HEK293 (cell line): ENCODE measurements around the gene IL12RB1.

ENCODE experiments used
- CTCF ChIA-PET: fragments of 350-600 bp; formaldehyde crosslinking; extraction: SDS; loops from one replicate; lab custom pipeline; 2021; ENCODE audit warnings: antibody characterized with exemption; lab: Yijun Ruan, JAX
- POLR2A ChIA-PET: fragments of 300-600 bp; formaldehyde crosslinking; extraction: SDS; loops from one replicate; lab custom pipeline; 2020; ENCODE audit warnings: antibody characterized with exemption, inconsistent platforms; lab: Yijun Ruan, JAX
- H3K27ac ChIP-seq: fragments of 200-500 bp; sonication (Bioruptor generic); 2 replicates; pipeline ENCODE4 v1.5.1; 2014; ENCODE audit warnings: low read depth, low read length, control low read depth, inconsistent platforms; ENCODE audit errors: extremely low read depth
- H3K36me3 ChIP-seq, 2 experiments: fragments of 200-500 bp in 1 of 2; sonication (Bioruptor generic) in 1 of 2; 1 replicate in 1 of 2; 2 replicates in 1 of 2; pipeline ENCODE4 v1.5.1; 2014 to 2017; ENCODE audit warnings: inconsistent platforms in 2 of 2, low read length in 2 of 2; ENCODE audit not compliant: control insufficient read depth in 2 of 2, insufficient read depth in 1 of 2
- H3K4me1 ChIP-seq: fragments of 200-500 bp; sonication (Bioruptor generic); 2 replicates; pipeline ENCODE4 v1.5.1; 2014; ENCODE audit warnings: mild to moderate bottlenecking, low read length, inconsistent platforms; ENCODE audit not compliant: control insufficient read depth, insufficient read depth
- H3K4me3 ChIP-seq: 2 replicates; pipeline ENCODE4 v1.5.1; 2011; ENCODE audit warnings: low read depth, mild to moderate bottlenecking, control low read depth, low read length, moderate library complexity
- H3K9me3 ChIP-seq: fragments of 200-500 bp; sonication (Bioruptor generic); 2 replicates; pipeline ENCODE4 v1.5.1; 2014; ENCODE audit warnings: low read depth, low read length, inconsistent platforms; ENCODE audit not compliant: control insufficient read depth, insufficient read depth
- GLIS1 ChIP-seq: fragments of 450-650 bp; formaldehyde crosslinking; IDR thresholded peaks from 2 replicates; pipeline ENCODE4 v1.5.1; 2016; ENCODE audit warnings: missing biosample characterization, missing genetic modification characterization
- HOXD13 ChIP-seq: sonication (generic); formaldehyde crosslinking; IDR thresholded peaks from 2 replicates; pipeline ENCODE4 v1.8.0; 2022; ENCODE audit warnings: missing genetic modification reagents, borderline replicate concordance
- KLF7 ChIP-seq: fragments of 450-650 bp; formaldehyde crosslinking; IDR thresholded peaks from 2 replicates; pipeline ENCODE4 v1.5.1; 2016; ENCODE audit warnings: missing biosample characterization, missing genetic modification characterization, borderline replicate concordance
- KLF8 ChIP-seq: fragments of 450-650 bp; formaldehyde crosslinking; IDR thresholded peaks from 2 replicates; pipeline ENCODE4 v1.5.1; 2016; ENCODE audit warnings: missing biosample characterization, missing genetic modification characterization
- TCF7L2 ChIP-seq: IDR thresholded peaks from 2 replicates; pipeline ENCODE4 v1.6.1; 2011; ENCODE audit warnings: low read depth, mild to moderate bottlenecking, inconsistent platforms, low read length, moderate library complexity, borderline replicate concordance
- YY2 ChIP-seq: fragments of 450-650 bp; formaldehyde crosslinking; IDR thresholded peaks from 2 replicates; pipeline ENCODE4 v1.5.1; 2016; ENCODE audit warnings: missing biosample characterization, missing genetic modification characterization
- ZBTB17 ChIP-seq: fragments of 450-650 bp; formaldehyde crosslinking; IDR thresholded peaks from 2 replicates; pipeline ENCODE4 v1.5.1; 2016; ENCODE audit warnings: missing biosample characterization, missing genetic modification characterization
- ZBTB8A ChIP-seq: fragments of 450-650 bp; formaldehyde crosslinking; IDR thresholded peaks from 2 replicates; pipeline ENCODE4 v1.5.1; 2016; ENCODE audit warnings: missing biosample characterization, missing genetic modification characterization
- ZFP3 ChIP-seq: fragments of 450-650 bp; formaldehyde crosslinking; IDR thresholded peaks from 2 replicates; pipeline ENCODE4 v1.5.1; 2016; ENCODE audit warnings: low read depth, missing biosample characterization, missing genetic modification characterization
- ZFP41 ChIP-seq: fragments of 450-650 bp; formaldehyde crosslinking; IDR thresholded peaks from 2 replicates; pipeline ENCODE4 v1.5.1; 2016; ENCODE audit warnings: missing biosample characterization, missing genetic modification characterization, borderline replicate concordance
- ZNF121 ChIP-seq: fragments of 450-650 bp; formaldehyde crosslinking; IDR thresholded peaks from 2 replicates; pipeline ENCODE4 v1.5.1; 2016; ENCODE audit warnings: missing biosample characterization, missing genetic modification characterization
- ZNF133 ChIP-seq: fragments of 450-650 bp; formaldehyde crosslinking; IDR thresholded peaks from 2 replicates; pipeline ENCODE4 v1.5.1; 2016; ENCODE audit warnings: missing biosample characterization, missing genetic modification characterization
- ZNF211 ChIP-seq: fragments of 450-650 bp; formaldehyde crosslinking; IDR thresholded peaks from 2 replicates; pipeline ENCODE4 v1.5.1; 2016; ENCODE audit warnings: low read depth, missing biosample characterization, missing genetic modification characterization
- ZNF350 ChIP-seq: fragments of 450-650 bp; formaldehyde crosslinking; IDR thresholded peaks from 2 replicates; pipeline ENCODE4 v1.5.0; 2017; ENCODE audit warnings: missing biosample characterization, mild to moderate bottlenecking, missing genetic modification characterization
- ZNF423 ChIP-seq: fragments of 450-650 bp; formaldehyde crosslinking; IDR thresholded peaks from 2 replicates; pipeline ENCODE4 v1.5.1; 2016; ENCODE audit warnings: missing biosample characterization, missing genetic modification characterization
- ZNF621 ChIP-seq: fragments of 450-650 bp; formaldehyde crosslinking; IDR thresholded peaks from 2 replicates; pipeline ENCODE4 v1.5.1; 2017; ENCODE audit warnings: missing biosample characterization, missing genetic modification characterization
- ZNF791 ChIP-seq: fragments of 450-650 bp; formaldehyde crosslinking; IDR thresholded peaks from 2 replicates; pipeline ENCODE4 v1.5.1; 2016; ENCODE audit warnings: missing biosample characterization, missing genetic modification characterization
- ZXDB ChIP-seq: fragments of 450-650 bp; formaldehyde crosslinking; IDR thresholded peaks from 2 replicates; pipeline ENCODE4 v1.5.1; 2016; ENCODE audit warnings: missing biosample characterization, missing genetic modification characterization
- TF ChIP-seq, protein P1 (sequence below): fragments of 450-650 bp; formaldehyde crosslinking; IDR thresholded peaks from 2 replicates; pipeline ENCODE4 v1.5.1; 2016; ENCODE audit warnings: missing biosample characterization, missing genetic modification characterization
- TF ChIP-seq, protein P2 (sequence below): fragments of 450-650 bp; formaldehyde crosslinking; IDR thresholded peaks from 2 replicates; pipeline ENCODE4 v1.5.1; 2016; ENCODE audit warnings: missing biosample characterization, missing genetic modification characterization
- TF ChIP-seq, protein P3 (sequence below): fragments of 450-650 bp; formaldehyde crosslinking; IDR thresholded peaks from 2 replicates; pipeline ENCODE4 v1.5.1; 2016; ENCODE audit warnings: missing biosample characterization, missing genetic modification characterization
- TF ChIP-seq, protein P4 (sequence below): fragments of 450-650 bp; IDR thresholded peaks from 2 replicates; pipeline ENCODE4 v1.5.1; 2018; ENCODE audit warnings: missing biosample characterization, missing genetic modification characterization
- TF ChIP-seq, protein P5 (sequence below): fragments of 450-650 bp; formaldehyde crosslinking; IDR thresholded peaks from 2 replicates; pipeline ENCODE4 v1.5.1; 2017; ENCODE audit warnings: missing biosample characterization, missing genetic modification characterization
- TF ChIP-seq, protein P6 (sequence below): fragments of 450-650 bp; formaldehyde crosslinking; IDR thresholded peaks from 2 replicates; pipeline ENCODE4 v1.5.1; 2016; ENCODE audit warnings: missing biosample characterization, missing genetic modification characterization, low read depth

Gene IL12RB1

DNA sequence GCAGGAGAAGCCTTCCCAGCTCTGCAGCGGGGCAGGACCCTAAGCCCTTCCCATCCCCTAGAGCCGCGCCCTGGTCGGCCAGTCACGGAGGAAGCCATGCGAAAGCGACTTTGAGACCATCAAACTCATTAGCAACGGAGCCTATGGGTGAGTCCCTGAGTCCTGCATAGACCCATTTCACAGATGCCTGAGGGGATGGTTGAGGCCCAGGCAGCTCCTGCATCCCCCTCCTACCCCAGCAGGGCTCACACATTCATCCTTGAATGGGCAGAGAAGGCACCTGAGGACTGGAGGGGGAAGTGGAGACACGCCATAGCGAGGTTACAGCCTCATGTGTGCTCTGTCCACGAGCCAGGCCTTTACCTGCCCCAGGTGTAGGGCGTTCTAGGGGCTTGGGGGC, 42.1 kb upstream of the IL12RB1 start (continued):
- TF ChIP-seq, protein P1, sequence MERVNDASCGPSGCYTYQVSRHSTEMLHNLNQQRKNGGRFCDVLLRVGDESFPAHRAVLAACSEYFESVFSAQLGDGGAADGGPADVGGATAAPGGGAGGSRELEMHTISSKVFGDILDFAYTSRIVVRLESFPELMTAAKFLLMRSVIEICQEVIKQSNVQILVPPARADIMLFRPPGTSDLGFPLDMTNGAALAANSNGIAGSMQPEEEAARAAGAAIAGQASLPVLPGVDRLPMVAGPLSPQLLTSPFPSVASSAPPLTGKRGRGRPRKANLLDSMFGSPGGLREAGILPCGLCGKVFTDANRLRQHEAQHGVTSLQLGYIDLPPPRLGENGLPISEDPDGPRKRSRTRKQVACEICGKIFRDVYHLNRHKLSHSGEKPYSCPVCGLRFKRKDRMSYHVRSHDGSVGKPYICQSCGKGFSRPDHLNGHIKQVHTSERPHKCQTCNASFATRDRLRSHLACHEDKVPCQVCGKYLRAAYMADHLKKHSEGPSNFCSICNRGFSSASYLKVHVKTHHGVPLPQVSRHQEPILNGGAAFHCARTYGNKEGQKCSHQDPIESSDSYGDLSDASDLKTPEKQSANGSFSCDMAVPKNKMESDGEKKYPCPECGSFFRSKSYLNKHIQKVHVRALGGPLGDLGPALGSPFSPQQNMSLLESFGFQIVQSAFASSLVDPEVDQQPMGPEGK (tag by site-specific recombination): no peak

DNA sequence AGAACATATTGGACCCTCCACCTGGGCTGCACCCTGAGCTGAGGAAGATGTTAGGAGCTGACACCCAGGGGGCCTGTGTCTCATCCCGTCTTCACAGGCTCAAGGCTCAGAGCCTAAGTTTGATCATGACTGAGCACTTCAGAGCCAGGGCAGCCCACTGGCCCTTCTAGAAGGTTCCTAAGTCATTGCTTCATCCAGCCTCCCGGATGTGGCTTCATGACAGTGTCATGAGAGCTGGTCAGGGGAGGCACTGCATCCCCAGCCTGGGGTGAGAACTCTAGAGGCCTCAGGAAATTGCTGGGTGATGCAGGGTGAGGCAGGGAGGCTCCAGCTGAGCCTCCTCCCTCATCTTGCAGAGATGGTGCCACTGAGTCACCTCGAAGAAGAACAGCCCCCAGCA, 41.3 kb upstream of the IL12RB1 start:
- no peak overlapping the region for H3K27ac ChIP-seq
- CTCF ChIA-PET: interaction anchor here (1.1 to 1.9 kb wide), 3 partner anchors 10 to 17 kb away, joined by 3 to 8 read pairs (median 4); no protein-coding TSS in a partner anchor
- no peaks in the 10 kb centered on the region for H3K4me1 ChIP-seq
- no peak for TF ChIP-seq ZFP3
- TF ChIP-seq ZXDB: no peak
- no peak for TF ChIP-seq YY2
- no peak for TF ChIP-seq KLF7 (tag by site-specific recombination)
- TF ChIP-seq, protein P2, sequence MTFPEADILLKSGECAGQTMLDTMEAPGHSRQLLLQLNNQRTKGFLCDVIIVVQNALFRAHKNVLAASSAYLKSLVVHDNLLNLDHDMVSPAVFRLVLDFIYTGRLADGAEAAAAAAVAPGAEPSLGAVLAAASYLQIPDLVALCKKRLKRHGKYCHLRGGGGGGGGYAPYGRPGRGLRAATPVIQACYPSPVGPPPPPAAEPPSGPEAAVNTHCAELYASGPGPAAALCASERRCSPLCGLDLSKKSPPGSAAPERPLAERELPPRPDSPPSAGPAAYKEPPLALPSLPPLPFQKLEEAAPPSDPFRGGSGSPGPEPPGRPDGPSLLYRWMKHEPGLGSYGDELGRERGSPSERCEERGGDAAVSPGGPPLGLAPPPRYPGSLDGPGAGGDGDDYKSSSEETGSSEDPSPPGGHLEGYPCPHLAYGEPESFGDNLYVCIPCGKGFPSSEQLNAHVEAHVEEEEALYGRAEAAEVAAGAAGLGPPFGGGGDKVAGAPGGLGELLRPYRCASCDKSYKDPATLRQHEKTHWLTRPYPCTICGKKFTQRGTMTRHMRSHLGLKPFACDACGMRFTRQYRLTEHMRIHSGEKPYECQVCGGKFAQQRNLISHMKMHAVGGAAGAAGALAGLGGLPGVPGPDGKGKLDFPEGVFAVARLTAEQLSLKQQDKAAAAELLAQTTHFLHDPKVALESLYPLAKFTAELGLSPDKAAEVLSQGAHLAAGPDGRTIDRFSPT (tag by site-specific recombination): no peak
- TF ChIP-seq, protein P3, sequence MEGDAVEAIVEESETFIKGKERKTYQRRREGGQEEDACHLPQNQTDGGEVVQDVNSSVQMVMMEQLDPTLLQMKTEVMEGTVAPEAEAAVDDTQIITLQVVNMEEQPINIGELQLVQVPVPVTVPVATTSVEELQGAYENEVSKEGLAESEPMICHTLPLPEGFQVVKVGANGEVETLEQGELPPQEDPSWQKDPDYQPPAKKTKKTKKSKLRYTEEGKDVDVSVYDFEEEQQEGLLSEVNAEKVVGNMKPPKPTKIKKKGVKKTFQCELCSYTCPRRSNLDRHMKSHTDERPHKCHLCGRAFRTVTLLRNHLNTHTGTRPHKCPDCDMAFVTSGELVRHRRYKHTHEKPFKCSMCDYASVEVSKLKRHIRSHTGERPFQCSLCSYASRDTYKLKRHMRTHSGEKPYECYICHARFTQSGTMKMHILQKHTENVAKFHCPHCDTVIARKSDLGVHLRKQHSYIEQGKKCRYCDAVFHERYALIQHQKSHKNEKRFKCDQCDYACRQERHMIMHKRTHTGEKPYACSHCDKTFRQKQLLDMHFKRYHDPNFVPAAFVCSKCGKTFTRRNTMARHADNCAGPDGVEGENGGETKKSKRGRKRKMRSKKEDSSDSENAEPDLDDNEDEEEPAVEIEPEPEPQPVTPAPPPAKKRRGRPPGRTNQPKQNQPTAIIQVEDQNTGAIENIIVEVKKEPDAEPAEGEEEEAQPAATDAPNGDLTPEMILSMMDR (tag by site-specific recombination): no peak
- TF ChIP-seq GLIS1: no peak
- TF ChIP-seq HOXD13: no peak
- TF ChIP-seq KLF8 (tag by site-specific recombination): no peak
- no peaks in the 10 kb centered on the region for H3K9me3 ChIP-seq
- H3K4me3 ChIP-seq: no peak overlapping the region
- POLR2A ChIA-PET: no interaction called here
- peaks cover 0 to 40% of the 10 kb centered on the region in 2 experiments; a peak in 2 of 3 replicates for H3K36me3 ChIP-seq

DNA sequence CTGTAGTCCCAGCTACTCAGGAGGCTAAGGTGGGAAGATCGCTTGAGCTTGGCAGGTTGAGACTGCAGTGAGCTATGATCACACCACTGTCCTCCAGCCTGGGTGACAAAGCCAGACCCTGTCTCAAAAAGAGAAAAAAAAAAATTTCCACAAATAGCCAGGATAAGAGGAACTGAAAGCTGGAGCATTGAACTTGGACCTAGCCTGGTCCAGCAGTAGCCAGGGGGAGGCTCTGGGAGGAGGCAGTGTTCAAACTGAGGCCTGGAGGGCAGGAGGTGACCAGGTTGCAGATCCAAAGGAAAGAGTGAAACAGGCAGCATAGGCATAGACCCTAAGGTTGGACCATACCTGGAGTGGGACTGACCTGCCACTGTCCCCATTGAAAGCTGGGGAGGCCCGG, 39.4 kb upstream of the IL12RB1 start:
- H3K9me3 ChIP-seq: no peaks in the 10 kb centered on the region
- no peak overlapping the region for H3K4me3 ChIP-seq
- H3K36me3 ChIP-seq: peaks cover 0 to 40% of the 10 kb centered on the region in 2 experiments; a peak in 2 of 3 replicates
- no peaks in the 10 kb centered on the region for H3K4me1 ChIP-seq
- POLR2A ChIA-PET: interaction anchor here (0.6 kb wide), 1 partner anchor 144 kb away, joined by 6 read pairs; no protein-coding TSS in a partner anchor
- no peak overlapping the region for H3K27ac ChIP-seq
- CTCF ChIA-PET: interaction anchor here (0.6 kb wide), 2 partner anchors 31 to 34 kb away, joined by 3 read pairs; no protein-coding TSS in a partner anchor
- TF ChIP-seq ZNF350 (tag by site-specific recombination) (no peak), ZNF211 (tag by site-specific recombination) (no peak), ZNF621 (tag by site-specific recombination) (no peak), ZBTB17 (tag by site-specific recombination) (no peak), ZNF133 (tag by site-specific recombination) (no peak), KLF7 (tag by site-specific recombination) (no peak), ZNF791 (no peak), ZNF423 (tag by site-specific recombination) (no peak), ZBTB8A (tag by site-specific recombination) (no peak), ZNF121 (tag by site-specific recombination) (no peak), ZFP41 (no peak), TCF7L2 (no peak)
- TF ChIP-seq, protein P4, sequence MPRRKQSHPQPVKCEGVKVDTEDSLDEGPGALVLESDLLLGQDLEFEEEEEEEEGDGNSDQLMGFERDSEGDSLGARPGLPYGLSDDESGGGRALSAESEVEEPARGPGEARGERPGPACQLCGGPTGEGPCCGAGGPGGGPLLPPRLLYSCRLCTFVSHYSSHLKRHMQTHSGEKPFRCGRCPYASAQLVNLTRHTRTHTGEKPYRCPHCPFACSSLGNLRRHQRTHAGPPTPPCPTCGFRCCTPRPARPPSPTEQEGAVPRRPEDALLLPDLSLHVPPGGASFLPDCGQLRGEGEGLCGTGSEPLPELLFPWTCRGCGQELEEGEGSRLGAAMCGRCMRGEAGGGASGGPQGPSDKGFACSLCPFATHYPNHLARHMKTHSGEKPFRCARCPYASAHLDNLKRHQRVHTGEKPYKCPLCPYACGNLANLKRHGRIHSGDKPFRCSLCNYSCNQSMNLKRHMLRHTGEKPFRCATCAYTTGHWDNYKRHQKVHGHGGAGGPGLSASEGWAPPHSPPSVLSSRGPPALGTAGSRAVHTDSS (tag by site-specific recombination): no peak
- TF ChIP-seq, protein P5, sequence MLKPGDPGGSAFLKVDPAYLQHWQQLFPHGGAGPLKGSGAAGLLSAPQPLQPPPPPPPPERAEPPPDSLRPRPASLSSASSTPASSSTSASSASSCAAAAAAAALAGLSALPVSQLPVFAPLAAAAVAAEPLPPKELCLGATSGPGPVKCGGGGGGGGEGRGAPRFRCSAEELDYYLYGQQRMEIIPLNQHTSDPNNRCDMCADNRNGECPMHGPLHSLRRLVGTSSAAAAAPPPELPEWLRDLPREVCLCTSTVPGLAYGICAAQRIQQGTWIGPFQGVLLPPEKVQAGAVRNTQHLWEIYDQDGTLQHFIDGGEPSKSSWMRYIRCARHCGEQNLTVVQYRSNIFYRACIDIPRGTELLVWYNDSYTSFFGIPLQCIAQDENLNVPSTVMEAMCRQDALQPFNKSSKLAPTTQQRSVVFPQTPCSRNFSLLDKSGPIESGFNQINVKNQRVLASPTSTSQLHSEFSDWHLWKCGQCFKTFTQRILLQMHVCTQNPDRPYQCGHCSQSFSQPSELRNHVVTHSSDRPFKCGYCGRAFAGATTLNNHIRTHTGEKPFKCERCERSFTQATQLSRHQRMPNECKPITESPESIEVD (tag by site-specific recombination): no peak
- TF ChIP-seq, protein P6, sequence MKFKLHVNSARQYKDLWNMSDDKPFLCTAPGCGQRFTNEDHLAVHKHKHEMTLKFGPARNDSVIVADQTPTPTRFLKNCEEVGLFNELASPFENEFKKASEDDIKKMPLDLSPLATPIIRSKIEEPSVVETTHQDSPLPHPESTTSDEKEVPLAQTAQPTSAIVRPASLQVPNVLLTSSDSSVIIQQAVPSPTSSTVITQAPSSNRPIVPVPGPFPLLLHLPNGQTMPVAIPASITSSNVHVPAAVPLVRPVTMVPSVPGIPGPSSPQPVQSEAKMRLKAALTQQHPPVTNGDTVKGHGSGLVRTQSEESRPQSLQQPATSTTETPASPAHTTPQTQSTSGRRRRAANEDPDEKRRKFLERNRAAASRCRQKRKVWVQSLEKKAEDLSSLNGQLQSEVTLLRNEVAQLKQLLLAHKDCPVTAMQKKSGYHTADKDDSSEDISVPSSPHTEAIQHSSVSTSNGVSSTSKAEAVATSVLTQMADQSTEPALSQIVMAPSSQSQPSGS (tag by site-specific recombination): no peak
